ENCODE data around the gene GPR137C.

- TF ChIP-seq, protein P1, sequence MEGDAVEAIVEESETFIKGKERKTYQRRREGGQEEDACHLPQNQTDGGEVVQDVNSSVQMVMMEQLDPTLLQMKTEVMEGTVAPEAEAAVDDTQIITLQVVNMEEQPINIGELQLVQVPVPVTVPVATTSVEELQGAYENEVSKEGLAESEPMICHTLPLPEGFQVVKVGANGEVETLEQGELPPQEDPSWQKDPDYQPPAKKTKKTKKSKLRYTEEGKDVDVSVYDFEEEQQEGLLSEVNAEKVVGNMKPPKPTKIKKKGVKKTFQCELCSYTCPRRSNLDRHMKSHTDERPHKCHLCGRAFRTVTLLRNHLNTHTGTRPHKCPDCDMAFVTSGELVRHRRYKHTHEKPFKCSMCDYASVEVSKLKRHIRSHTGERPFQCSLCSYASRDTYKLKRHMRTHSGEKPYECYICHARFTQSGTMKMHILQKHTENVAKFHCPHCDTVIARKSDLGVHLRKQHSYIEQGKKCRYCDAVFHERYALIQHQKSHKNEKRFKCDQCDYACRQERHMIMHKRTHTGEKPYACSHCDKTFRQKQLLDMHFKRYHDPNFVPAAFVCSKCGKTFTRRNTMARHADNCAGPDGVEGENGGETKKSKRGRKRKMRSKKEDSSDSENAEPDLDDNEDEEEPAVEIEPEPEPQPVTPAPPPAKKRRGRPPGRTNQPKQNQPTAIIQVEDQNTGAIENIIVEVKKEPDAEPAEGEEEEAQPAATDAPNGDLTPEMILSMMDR (IDR thresholded peaks at IDR 0.05; ENCODE audit: poor library complexity, severe bottlenecking): no peak
- no peak for TF ChIP-seq EP300 (conservative IDR thresholded peaks at IDR 0.05; ENCODE audit: poor library complexity, severe bottlenecking)
- no peak for TF ChIP-seq MXI1 (conservative IDR thresholded peaks at IDR 0.05; ENCODE audit: poor library complexity, severe bottlenecking)
These were observed 107.7 kb downstream of the GPR137C start for GRCh38 chr14:52660325-52660724.

Measured in neural cell (in vitro differentiated cells).